A172 (cell line): ENCODE results near the gene SLIT3. TPM values are rescaled to one million over a fixed set of nuclear protein-coding genes. Genes with fewer than 3 reads are reported as not detected.

Experiments used
- DNase-seq: peaks from one replicate; pipeline ENCODE4 v3.0.0-alpha.2; 2015; ENCODE audit warnings: low spot score
- total RNA-seq: library from RNA; depleted of rRNA; stranded (reverse); fragments of >200 nt; shearing (Covaris generic); gene quantifications from 2 replicates; pipeline ENCODE4 v1.2.3, GENCODE V29; 2014

The SLIT3 gene
- total RNA-seq, 1 experiment from 2014 or later = 0.12 TPM

- peak; percentile 51 for DNase-seq
Observed at GRCh38 chr5:168706655-168707069, 594.3 kb downstream of the SLIT3 start.

- DNase-seq = no peak
Observed at GRCh38 chr5:168705321-168705720, 595.6 kb downstream of the SLIT3 start.

GRCh38 chr5:168702511-168702910, 598.4 kb downstream of the SLIT3 start:
- DNase-seq = no peak

DNA sequence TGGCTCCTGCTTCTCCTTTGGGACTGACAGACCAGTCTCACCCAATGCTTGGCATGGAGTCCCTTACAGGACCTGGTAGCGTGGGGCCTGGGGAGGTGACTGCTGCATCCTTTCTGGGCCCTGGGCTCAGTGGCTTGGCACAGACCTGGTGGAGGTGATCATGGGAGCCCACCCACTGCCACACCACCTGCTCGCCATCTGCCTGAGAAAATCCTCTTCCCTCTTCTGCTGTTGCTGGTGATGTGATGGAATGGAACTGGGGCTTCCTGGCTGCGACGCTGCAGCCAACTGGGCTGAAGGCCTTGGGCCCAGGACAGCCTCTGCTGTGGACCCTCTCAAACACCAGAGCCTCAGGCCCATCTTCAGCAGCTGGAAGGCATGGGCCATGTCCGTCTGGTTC, 599.3 kb downstream of the SLIT3 start:
- no peak for DNase-seq

DNA sequence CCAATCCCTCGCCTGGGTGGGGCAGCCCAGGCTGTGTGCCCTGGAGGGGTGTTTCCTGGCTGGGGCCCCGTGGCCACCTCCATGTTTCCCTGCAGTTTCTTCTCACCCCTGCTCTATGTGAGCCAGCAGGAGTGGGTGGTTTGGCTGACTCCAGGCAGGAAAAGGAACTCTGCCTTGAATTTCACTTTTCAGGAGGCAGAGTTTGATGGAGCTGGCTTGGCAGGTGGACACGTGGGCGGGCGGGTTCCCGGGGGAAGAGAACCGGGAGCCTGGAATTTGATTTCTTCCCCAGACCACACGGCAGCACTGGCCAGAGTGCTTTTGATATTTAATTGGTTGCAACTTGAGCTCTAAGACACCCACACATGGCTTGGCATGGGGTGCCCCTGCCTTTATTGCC, 601.9 kb downstream of the SLIT3 start:
- DNase-seq = no peak

GRCh38 chr5:168697034-168697720, 603.8 kb downstream of the SLIT3 start:
- no peak for DNase-seq

DNA sequence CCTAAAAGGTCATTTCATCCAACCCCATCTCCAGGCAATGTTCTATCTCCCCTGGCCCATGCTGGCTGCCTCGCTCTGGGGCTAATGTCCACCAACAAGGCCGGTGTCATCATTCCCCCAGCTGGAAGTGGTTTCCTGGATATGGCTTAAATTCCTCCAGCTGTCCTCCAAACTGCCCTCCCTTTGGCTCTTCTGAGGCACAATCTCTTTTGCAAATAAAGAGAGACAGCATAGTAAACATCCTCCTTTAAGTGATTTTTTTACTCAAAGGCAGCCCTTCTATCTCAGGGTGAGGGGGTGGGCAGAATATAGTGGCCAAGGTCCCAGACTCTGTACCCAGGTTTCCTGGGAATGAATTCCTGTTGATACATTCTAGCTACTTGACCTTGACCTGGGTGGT, 604.3 kb downstream of the SLIT3 start:
- no peak for DNase-seq

DNA sequence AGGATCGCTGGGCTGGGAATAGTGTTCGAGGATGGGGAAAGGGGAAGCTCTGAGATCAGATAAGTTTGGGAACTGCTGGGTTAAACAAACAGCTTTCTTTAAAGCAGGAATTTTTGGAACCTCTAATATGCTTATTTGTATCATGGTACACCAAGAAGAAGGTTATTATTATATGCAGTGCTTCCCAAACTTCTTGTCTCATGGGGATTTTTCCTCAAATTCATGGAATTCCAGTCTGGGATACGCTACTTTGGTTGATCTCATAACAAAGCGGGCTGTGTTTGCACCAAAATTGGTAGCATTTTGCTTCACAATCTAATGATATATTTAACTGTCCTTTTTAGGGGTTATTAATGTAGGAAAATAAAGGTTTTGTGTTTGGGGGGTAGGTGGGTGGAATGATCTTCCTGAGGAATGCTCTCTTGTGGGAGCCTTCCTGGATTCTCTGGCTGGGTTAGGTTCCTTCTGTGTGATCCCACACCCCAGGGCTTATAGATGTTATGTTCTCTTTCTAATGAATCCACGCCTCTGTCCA, 605.6 kb downstream of the SLIT3 start:
- DNase-seq = no peak

GRCh38 chr5:168694289-168694688, 606.6 kb downstream of the SLIT3 start:
- DNase-seq = no peak

DNA sequence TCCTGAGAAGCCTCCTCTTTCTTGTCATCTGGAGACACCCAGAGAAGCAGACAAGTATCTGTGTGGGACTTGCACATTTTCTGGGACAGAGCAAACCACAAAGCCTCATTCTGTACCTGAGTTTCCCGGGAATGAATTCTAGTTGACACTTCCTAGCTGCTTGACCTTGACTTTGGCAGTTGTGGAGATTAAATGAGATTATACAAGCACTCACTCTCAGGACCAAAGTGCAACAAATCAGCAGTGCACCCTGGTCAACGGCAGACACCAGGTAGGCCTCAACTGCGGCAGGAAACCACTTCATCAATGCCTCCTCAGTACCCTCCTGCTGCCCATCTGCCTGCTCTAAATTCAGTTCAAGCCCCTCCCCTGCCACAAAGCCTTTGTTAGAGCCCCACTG, 607.1 kb downstream of the SLIT3 start:
- DNase-seq = no peak

DNA sequence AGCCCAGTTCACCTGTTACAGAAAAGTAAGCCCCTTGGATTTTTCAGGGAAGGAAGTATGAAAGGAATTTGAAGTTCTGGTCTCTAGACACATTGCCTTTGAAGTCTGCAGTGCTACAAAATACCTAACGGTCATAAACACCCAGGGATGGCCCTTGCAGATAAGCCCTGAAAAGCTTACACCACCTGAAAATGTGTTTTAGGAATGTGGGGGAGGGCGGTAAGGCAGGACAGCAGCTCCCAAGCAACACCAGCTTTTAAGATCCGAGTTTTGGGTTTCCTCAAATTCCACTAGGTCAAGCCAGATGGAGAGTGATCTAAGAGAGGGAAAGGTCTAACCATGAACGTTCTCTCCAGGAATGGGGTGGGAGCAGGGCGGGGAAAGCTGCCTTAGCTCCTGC, 607.6 kb downstream of the SLIT3 start:
- no peak for DNase-seq

DNA sequence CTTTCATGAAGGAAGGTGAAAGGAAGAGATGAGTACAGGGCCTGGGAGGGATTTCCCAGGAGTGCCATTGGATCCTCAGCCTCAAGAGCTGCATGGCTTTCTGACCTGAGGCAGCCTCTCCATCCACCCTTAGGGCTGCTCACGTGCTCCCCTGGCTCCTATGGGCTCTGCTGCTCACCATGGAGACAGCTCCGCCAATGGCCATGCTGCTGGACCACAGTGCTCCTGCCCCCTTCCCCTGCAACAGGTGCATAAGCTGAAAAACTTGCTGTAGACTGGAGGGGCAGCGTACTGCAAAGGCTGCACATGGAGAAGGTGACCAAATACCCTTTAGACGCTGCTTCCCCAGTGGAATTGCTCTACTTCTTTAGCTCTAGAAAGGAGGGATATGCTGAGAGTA, 609.0 kb downstream of the SLIT3 start:
- DNase-seq = no peak

- DNase-seq = no peak
Observed at GRCh38 chr5:168689260-168689659, 611.7 kb downstream of the SLIT3 start.

DNA sequence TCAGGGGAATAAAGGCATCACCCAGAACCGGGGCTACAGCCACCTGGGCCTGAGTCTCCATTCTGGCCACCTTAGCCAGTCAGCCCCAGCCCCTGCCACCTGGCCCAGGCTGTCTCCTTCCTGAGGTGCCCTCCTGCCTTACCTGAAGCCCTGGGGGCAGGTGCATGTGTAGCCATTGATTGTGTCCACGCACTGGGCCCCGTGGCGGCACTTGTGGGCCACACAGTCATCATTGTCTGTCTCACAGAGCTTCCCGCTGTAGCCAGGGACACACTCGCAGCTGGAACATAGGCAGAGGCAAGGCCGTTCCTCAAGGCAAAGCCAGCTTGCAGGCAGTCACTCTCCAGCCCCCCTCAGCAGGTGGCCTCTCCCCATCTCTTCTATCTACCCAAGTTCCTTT, 614.1 kb downstream of the SLIT3 start:
- no peak for DNase-seq

DNA sequence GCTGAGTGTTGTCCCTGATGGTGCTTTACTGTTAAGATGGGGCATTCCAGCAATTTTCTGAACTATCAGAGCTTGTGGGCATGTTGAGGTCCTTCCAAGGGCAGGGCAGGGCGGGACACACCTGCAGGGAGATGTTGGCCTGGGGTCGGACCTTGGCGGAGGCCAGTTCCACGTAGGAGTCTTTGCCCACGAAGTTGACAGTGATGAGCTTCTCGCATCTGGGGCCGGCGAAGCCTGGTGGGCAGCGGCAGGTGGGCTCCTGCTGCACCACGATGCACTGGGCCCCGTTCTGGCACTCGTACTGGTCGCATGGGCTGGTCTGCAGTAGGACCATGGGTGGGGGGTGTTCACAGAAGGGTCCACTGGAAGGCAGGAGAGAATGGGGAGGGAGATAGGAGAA, 615.4 kb downstream of the SLIT3 start:
- DNase-seq = no peak

- DNase-seq = no peak
Observed at GRCh38 chr5:168683927-168684295, 617.0 kb downstream of the SLIT3 start.

- no peak for DNase-seq
Observed at GRCh38 chr5:168683247-168683926, 617.6 kb downstream of the SLIT3 start.

DNA sequence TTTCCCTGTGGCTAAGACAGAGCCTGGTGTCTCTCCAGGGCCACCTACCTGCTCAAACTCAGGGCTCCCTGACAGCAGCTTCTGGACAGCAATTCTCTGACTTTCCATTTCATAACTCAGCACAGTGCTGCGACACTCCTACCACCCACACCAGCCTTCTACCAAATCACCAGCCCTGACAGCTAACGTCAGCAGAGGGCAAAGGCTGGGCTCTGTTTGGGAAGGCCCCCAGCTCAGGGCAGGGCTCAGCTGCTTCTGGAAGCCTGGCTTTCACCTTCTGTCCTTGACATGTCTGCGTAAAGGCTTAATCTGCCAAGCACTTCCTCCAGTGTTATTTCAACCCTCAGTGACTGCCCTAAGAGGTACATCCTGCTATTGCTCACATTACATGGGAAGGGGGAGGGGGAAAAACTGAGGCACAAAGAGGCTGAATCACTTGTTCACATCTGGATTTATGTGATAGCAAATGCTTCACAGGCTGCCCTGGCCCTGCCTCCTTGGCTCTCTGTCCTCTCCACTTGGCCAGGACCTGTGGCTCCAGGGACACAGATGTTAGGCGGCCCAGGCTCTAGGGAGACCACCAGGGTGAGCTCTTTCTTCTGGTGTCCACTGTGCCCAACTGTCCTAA, 619.3 kb downstream of the SLIT3 start:
- no peak for DNase-seq

DNA sequence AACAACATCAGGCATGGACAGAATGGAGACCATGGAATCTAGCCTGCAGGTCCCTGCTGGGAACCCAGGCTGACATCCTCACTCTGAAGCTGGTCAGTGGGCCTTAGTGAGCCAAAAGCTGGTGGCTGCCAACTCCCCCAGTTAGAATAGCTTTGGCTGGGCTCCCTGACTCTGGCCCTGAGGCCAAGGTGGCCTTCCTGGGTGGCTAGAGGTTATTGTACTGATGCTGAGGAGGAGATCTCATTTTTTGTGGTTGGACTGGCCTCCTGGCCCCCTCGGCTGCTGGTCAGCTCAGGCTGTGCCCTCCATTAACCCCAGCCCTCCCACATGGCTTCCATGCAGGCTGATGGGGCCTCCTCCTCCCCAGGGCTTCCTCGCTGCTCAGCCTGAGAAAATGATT, 620.5 kb downstream of the SLIT3 start:
- no peak for DNase-seq

DNA sequence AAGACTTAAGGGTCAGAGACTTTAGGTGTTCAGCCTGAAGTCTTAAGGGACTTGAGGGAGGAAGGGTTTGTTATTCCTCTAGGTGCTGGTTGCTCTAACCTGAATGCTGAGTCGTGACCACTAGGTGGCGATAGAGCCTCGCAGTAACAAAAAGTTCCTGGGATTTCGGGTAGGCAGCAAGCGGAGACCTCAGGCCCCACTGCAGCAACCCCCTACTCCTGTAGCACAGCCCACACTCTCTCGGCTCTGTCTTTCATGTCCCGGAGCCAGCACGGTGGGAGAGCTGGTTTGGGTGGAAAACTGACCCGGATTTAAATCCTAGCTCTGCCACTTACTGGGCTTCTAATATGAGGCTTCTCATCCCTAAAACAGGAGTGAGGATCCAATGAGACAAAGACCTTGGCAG, 621.4 kb downstream of the SLIT3 start:
- DNase-seq = peak; percentile 68

GRCh38 chr5:168676501-168676900, 624.4 kb downstream of the SLIT3 start:
- no peak for DNase-seq

DNA sequence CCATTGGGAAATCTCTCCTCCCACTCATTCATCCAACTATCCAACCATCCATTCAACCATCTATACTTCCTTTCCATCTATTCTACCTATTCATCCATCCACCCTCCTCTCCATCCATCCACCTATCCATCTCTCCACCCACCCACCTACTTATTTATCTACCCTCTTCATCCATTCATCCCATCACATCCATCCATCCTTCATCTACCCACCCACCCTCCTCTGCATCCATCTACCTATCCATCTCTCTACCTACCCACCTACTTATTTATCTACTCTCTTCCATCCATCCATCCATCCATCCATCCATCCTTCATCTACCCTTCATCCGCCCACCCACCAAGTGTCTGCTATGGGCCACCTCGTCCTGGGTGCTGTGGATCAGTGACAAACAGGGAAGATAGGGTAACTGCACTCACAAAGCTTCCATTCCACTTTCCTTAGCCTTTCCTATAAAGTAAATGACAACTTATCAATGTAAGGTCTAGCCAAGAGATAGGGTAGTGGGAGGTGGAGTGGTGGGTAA, 625.0 kb downstream of the SLIT3 start:
- no peak for DNase-seq
